ENCODE results near the gene WASF2. TPM values are rescaled to one million over a fixed set of nuclear protein-coding genes. Genes with fewer than 3 reads are reported as not detected.

WASF2 gene
- total and polyA plus RNA-seq, 11 donors = 14.2 to 103 (median 47.9) TPM

DNA sequence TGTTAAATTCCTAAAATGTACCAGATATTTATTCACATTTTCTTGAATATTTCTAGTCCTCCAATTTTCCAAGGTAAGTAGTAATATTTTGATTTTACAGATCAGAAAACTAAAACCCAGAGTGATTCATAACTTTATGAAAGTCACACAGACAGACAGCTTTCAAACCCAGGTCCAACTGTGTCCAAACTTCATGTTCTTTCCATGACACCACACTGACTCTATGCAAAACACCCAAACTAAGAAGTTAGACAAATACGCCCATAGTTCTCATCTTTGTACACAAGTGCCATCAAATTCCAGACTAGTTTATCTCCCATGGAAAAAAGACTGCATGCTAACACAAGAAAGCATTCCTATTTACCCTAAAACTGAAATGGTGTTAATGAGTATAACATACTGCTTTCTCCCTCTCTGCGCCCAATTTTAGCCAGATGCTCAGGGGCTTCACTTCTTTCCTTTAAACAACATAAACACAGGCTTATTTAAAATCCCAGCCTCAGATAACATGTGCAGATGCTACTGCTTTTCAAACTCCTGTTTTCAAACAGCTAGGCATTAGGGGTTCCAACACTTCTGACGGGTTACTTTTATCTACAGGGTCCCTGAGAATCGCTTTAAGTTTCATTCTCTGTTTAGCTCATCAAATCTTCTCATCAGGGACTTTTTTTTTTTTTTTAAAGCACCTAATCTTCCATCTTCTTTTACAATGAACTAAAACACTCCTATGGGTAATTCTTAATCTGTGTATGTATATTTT, 44.6 kb downstream of the WASF2 start:
- no peak for TF ChIP-seq POLR2A (IDR thresholded peaks at IDR 0.05)
- TF ChIP-seq, protein P1, sequence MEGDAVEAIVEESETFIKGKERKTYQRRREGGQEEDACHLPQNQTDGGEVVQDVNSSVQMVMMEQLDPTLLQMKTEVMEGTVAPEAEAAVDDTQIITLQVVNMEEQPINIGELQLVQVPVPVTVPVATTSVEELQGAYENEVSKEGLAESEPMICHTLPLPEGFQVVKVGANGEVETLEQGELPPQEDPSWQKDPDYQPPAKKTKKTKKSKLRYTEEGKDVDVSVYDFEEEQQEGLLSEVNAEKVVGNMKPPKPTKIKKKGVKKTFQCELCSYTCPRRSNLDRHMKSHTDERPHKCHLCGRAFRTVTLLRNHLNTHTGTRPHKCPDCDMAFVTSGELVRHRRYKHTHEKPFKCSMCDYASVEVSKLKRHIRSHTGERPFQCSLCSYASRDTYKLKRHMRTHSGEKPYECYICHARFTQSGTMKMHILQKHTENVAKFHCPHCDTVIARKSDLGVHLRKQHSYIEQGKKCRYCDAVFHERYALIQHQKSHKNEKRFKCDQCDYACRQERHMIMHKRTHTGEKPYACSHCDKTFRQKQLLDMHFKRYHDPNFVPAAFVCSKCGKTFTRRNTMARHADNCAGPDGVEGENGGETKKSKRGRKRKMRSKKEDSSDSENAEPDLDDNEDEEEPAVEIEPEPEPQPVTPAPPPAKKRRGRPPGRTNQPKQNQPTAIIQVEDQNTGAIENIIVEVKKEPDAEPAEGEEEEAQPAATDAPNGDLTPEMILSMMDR (IDR thresholded peaks at IDR 0.05) = no peak
- peaks cover 0 to 43% (median 7%) of the 10 kb centered on the region in 9 donors for H3K36me3 ChIP-seq
- ATAC-seq (no peak), DNase-seq (no peak)
- peaks cover 0 to 66% (median 43%) of the 10 kb centered on the region in 12 donors for H3K4me1 ChIP-seq
- intact Hi-C loops (cut with DNase I) = no loop called here
- H3K9me3 ChIP-seq = no peaks in the 10 kb centered on the region
- no peaks in the 10 kb centered on the region for H3K27me3 ChIP-seq
- H3K27ac ChIP-seq = peak overlapping the region in 2 of 12 donors; percentile 3 to 58
- 48 to 58% (median 52%) methylated on average over 4 of the region's 4 CpGs for WGBS, 4 donors
- H3K4me3 ChIP-seq = no peak overlapping the region

GRCh38 chr1:27444632-27445031, 45.3 kb downstream of the WASF2 start:
- intact Hi-C loops (cut with DNase I) = no loop called here
- peaks cover 0 to 45% (median 13%) of the 10 kb centered on the region in 9 donors for H3K36me3 ChIP-seq

DNA sequence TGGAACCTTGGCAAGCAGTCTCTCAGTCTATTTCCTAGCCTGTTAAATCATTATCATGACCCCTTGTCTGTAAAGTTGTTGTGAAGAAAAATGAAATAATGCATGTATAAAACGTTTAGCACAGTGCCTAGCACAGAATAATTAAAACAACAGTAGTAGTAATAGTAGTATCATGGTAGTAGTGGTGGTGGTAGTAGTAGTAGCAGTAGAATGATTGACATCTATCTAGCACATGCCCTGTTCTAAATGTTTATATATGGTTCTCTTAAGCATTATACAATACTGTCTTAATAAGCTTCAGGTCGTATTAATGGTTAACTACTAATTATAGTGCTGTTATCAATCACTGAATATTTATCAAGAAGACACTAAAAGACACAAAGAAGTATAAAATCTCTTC, 50.8 kb downstream of the WASF2 start:
- WGBS, 4 donors = 39 to 50% (median 48%) methylated on average over 2 of the region's 2 CpGs
- H3K27ac ChIP-seq = peak overlapping the region in 5 of 12 donors; percentile 3 to 94 (median 12)
- H3K4me3 ChIP-seq = no peak overlapping the region
- DNase-seq (no peak), ATAC-seq (no peak)
- H3K27me3 ChIP-seq = no peaks in the 10 kb centered on the region
- intact Hi-C loops (cut with DNase I) = loop anchor here in 5 of 10 donors (5.0 to 10.0 kb wide), 3 partner anchors 33 to 48 kb away; no protein-coding TSS in a partner anchor
- peaks cover 13 to 68% (median 55%) of the 10 kb centered on the region in 12 donors for H3K4me1 ChIP-seq
- TF ChIP-seq, protein P1 (IDR thresholded peaks at IDR 0.05) = no peak
- no peak for TF ChIP-seq POLR2A (IDR thresholded peaks at IDR 0.05)
- peaks cover 0 to 24% (median 6%) of the 10 kb centered on the region in 9 donors for H3K36me3 ChIP-seq
- H3K9me3 ChIP-seq = no peaks in the 10 kb centered on the region

More at GRCh38 chr1:27444632-27445031, 45.3 kb downstream of the WASF2 start:
- H3K4me3 ChIP-seq = no peak overlapping the region
- ATAC-seq (no peak), DNase-seq (no peak)
- no peak for TF ChIP-seq POLR2A (IDR thresholded peaks at IDR 0.05)
- TF ChIP-seq, protein P1 (IDR thresholded peaks at IDR 0.05) = no peak
- no peaks in the 10 kb centered on the region for H3K27me3 ChIP-seq
- 47 to 62% (median 55%) methylated on average over 1 of the region's 1 CpG for WGBS, 4 donors
- H3K27ac ChIP-seq = peak overlapping the region in 3 of 12 donors; percentile 3 to 58 (median 12)
- no peaks in the 10 kb centered on the region for H3K9me3 ChIP-seq
- peaks cover 0 to 64% (median 41%) of the 10 kb centered on the region in 12 donors for H3K4me1 ChIP-seq

GRCh38 chr1:27438621-27439061, 51.3 kb downstream of the WASF2 start:
- Histone ChIP-seq H3K27ac (peak overlapping the region in 6 of 12 donors; percentile 1 to 94 (median 6)), H3K4me3 (no peak overlapping the region), H3K4me1 (peaks cover 16 to 69% (median 60%) of the 10 kb centered on the region in 12 donors), H3K27me3 (no peaks in the 10 kb centered on the region), H3K9me3 (no peaks in the 10 kb centered on the region), H3K36me3 (peaks cover 0 to 21% (median 6%) of the 10 kb centered on the region in 9 donors)
- intact Hi-C loops (cut with DNase I) = loop anchor here in 5 of 10 donors (5.0 to 10.0 kb wide), 3 partner anchors 34 to 49 kb away; no protein-coding TSS in a partner anchor
- WGBS, 4 donors = 53 to 70% (median 60%) methylated on average over 1 of the region's 1 CpG
- ATAC-seq (no peak), DNase-seq (no peak)
- TF ChIP-seq, protein P1 (IDR thresholded peaks at IDR 0.05) = no peak
- TF ChIP-seq POLR2A (IDR thresholded peaks at IDR 0.05) = no peak
